ENCODE measurements around the gene RAF1. TPM values are rescaled to one million over a fixed set of nuclear protein-coding genes. Genes with fewer than 3 reads are reported as not detected.
A peak's percentile ranks its signal among the peaks of the same experiment; 100 is the strongest.

The RAF1 gene
- 100 to 1,000 TPM; 101 to 126 TPM for total RNA-seq

GRCh38 chr3:12663936-12664908 lies at the start of gene RAF1:
TSS of gene RAF1 (minus strand) at chr3:12664117. CDS start at chr3:12618721, 45,396 bp downstream.
- 1% methylated on average over 50 of the region's 62 CpGs for WGBS
- DNase-seq (ENCODE audit: low spot score): peak; percentile 98
- TF ChIP-seq CTCF (IDR thresholded peaks at IDR 0.05) (peak in 1 of 4 experiments; percentile 45), POLR2AphosphoS5 (IDR thresholded peaks at IDR 0.05) (peak; percentile 98), POLR2A (IDR thresholded peaks at IDR 0.05) (peak; percentile 90)
- Histone ChIP-seq H3K4me1 (replicated peaks) (peaks cover 2% of the 10 kb centered on the region), H3K4me3 (peak within 1 kb of the TSS; percentile 78 to 98), H3K36me3 (no peaks in the 10 kb centered on the region), H3K27ac (peak within 1 kb of the TSS; percentile 98 to 99), H3K9me3 (no peaks in the 10 kb centered on the region), H3K27me3 (replicated peaks; ENCODE audit: insufficient read depth) (no peaks in the 10 kb centered on the region)
- intact Hi-C loops (cut with DNase I): loop anchor here (5.0 to 10.0 kb wide), 2 partner anchors 51 to 107 kb away; partner anchors contain the start of gene MKRN2

GRCh38 chr3:12710062-12710461 lies 46.1 kb upstream of the RAF1 start:
- Histone ChIP-seq H3K4me3 (no peak overlapping the region), H3K9me3 (no peaks in the 10 kb centered on the region), H3K36me3 (no peaks in the 10 kb centered on the region), H3K27me3 (replicated peaks; ENCODE audit: insufficient read depth) (no peaks in the 10 kb centered on the region), H3K27ac (no peak overlapping the region), H3K4me1 (replicated peaks) (no peaks in the 10 kb centered on the region)
- TF ChIP-seq POLR2AphosphoS5 (IDR thresholded peaks at IDR 0.05) (no peak), CTCF (IDR thresholded peaks at IDR 0.05) (no peak), POLR2A (IDR thresholded peaks at IDR 0.05) (no peak)
- DNase-seq (ENCODE audit: low spot score): no peak
- 80% methylated on average over 4 of the region's 4 CpGs for WGBS
- intact Hi-C loops (cut with DNase I): loop anchor here (10.0 kb wide), 1 partner anchor 45 kb away; the partner anchor contains the start of gene RAF1

GRCh38 chr3:12709334-12709733 lies 45.4 kb upstream of the RAF1 start:
- intact Hi-C loops (cut with DNase I): loop anchor here (10.0 kb wide), 1 partner anchor 125 kb away; no protein-coding TSS in a partner anchor
- H3K36me3 ChIP-seq: no peaks in the 10 kb centered on the region
- H3K9me3 ChIP-seq: no peaks in the 10 kb centered on the region
- no peak overlapping the region for H3K4me3 ChIP-seq
- H3K27ac ChIP-seq: no peak overlapping the region
- WGBS: 96% methylated on average over 3 of the region's 3 CpGs
- TF ChIP-seq POLR2AphosphoS5 (IDR thresholded peaks at IDR 0.05): no peak
- no peak for TF ChIP-seq POLR2A (IDR thresholded peaks at IDR 0.05)
- TF ChIP-seq CTCF (IDR thresholded peaks at IDR 0.05): no peak
- H3K4me1 ChIP-seq (replicated peaks): no peaks in the 10 kb centered on the region
- H3K27me3 ChIP-seq (replicated peaks; ENCODE audit: insufficient read depth): no peaks in the 10 kb centered on the region
- DNase-seq (ENCODE audit: low spot score): no peak

GRCh38 chr3:12708584-12709192 lies 44.8 kb upstream of the RAF1 start:
- no peak for TF ChIP-seq CTCF (IDR thresholded peaks at IDR 0.05)
- no peak for TF ChIP-seq POLR2A (IDR thresholded peaks at IDR 0.05)
- no peak for TF ChIP-seq POLR2AphosphoS5 (IDR thresholded peaks at IDR 0.05)
- H3K27me3 ChIP-seq (replicated peaks; ENCODE audit: insufficient read depth): no peaks in the 10 kb centered on the region
- intact Hi-C loops (cut with DNase I): loop anchor here (10.0 kb wide), 1 partner anchor 126 kb away; no protein-coding TSS in a partner anchor
- H3K4me1 ChIP-seq (replicated peaks): no peaks in the 10 kb centered on the region
- no peak for DNase-seq (ENCODE audit: low spot score)
- H3K9me3 ChIP-seq: no peaks in the 10 kb centered on the region
- WGBS: 40% methylated on average over 6 of the region's 6 CpGs
- H3K4me3 ChIP-seq: no peak overlapping the region
- no peaks in the 10 kb centered on the region for H3K36me3 ChIP-seq
- H3K27ac ChIP-seq: no peak overlapping the region

Measured in prostate gland (tissue), 2 donors.